Lower leg skin (tissue), 4 donors: ENCODE results near the gene NUFIP2. TPM values are rescaled to one million over a fixed set of nuclear protein-coding genes. Genes with fewer than 3 reads are reported as not detected.

Experiments used
- DNase-seq, 2 donors: peaks; one replicate each; pipeline ENCODE4 v3.0.0-alpha.2; 2019; ENCODE audit warnings: low spot score in 2 of 2
- H3K4me3 ChIP-seq: fragments of 200-600 bp; sonication (generic); 2 replicates; pipeline ENCODE4 v1.5.1; 2017; ENCODE audit warnings: mild to moderate bottlenecking, low read depth; ENCODE audit not compliant: poor library complexity, severe bottlenecking
- POLR2A ChIP-seq, 2 donors: fragments of 450-650 bp; IDR thresholded peaks; one replicate each; pipeline ENCODE4 v1.6.1; 2016 to 2017; ENCODE audit warnings: antibody characterized with exemption in 2 of 2, mild to moderate bottlenecking in 1 of 2, moderate library complexity in 1 of 2
- WGBS, 2 donors: methylation state at CpG; one replicate each; pipeline ENCODE4 v1.1.5; 2018; 5-methylcytosine and 5-hydroxymethylcytosine counted together
- intact Hi-C: fragments of 100-400 bp; cut with DNase I; formaldehyde crosslinking; loops from one replicate; pipeline ENCODE4 v1.15.0; 2023; ENCODE audit warnings: low total_unique reads
- total RNA-seq, 4 donors: library from RNA; depleted of rRNA; stranded (reverse); fragments of >200 nt; gene quantifications; one replicate each; pipeline ENCODE4 v1.1.0, GENCODE V29; 2016
- TF ChIP-seq, protein P1 (sequence below), 3 donors: fragments of 450-650 bp; IDR thresholded peaks; one replicate each; pipeline ENCODE4 v1.5.1; 2016; ENCODE audit warnings: antibody characterized with exemption in 3 of 3, mild to moderate bottlenecking in 3 of 3, moderate library complexity in 2 of 3

The NUFIP2 gene
- total RNA-seq, 4 donors from 2014 or later, result 22.7 to 28.4 (median 23.4) TPM

DNA sequence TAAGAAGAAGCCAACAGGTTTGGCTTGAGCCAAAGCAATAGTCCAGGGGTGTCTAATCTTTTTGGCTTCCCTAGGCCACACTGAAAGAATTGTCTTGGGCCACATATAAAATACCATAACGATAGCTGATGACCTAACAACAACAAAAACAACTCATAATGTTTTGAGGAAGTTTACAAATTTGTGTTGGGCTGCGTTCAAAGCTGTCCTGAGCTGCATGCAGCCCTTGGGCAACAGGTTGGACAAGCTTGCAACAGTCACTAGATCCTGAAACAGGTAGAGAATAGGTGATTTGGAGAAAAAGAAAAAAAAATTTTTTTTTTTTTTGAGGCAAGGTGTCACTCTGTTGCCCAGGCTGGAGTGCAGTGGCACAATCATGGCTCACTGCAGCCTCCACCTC, 42.8 kb downstream of the NUFIP2 start:
- no peak for DNase-seq
- WGBS, 2 donors, result 74 to 78% methylated on average over 2 of the region's 2 CpGs
- no peak overlapping the region for H3K4me3 ChIP-seq
- intact Hi-C loops, result no loop called here
- no peak for TF ChIP-seq POLR2A (IDR thresholded peaks at IDR 0.05)
- TF ChIP-seq, protein P1, sequence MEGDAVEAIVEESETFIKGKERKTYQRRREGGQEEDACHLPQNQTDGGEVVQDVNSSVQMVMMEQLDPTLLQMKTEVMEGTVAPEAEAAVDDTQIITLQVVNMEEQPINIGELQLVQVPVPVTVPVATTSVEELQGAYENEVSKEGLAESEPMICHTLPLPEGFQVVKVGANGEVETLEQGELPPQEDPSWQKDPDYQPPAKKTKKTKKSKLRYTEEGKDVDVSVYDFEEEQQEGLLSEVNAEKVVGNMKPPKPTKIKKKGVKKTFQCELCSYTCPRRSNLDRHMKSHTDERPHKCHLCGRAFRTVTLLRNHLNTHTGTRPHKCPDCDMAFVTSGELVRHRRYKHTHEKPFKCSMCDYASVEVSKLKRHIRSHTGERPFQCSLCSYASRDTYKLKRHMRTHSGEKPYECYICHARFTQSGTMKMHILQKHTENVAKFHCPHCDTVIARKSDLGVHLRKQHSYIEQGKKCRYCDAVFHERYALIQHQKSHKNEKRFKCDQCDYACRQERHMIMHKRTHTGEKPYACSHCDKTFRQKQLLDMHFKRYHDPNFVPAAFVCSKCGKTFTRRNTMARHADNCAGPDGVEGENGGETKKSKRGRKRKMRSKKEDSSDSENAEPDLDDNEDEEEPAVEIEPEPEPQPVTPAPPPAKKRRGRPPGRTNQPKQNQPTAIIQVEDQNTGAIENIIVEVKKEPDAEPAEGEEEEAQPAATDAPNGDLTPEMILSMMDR (IDR thresholded peaks at IDR 0.05), result no peak

DNA sequence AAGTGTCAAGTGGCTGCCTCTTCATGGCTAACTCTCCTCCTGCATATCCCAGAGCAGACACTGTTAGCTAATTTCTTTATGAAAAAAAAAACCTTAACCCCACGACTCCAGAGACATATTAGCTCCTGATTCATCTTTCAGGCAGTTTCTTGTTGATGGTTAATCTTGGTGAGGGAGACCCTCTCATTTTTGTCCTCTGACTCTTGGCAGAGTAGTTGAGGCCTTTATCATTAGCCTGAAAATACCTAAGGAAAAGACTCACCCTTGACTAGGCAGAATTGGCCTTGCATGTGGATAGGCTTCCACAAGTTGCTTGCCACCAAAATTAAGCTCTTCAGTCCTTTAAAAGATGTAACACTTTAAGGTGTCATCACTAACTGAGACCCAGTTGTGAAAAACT, 43.3 kb downstream of the NUFIP2 start:
- H3K4me3 ChIP-seq, result no peak overlapping the region
- intact Hi-C loops, result no loop called here
- DNase-seq, result no peak
- TF ChIP-seq, protein P1 (IDR thresholded peaks at IDR 0.05), result no peak
- TF ChIP-seq POLR2A (IDR thresholded peaks at IDR 0.05), result no peak
- 86 to 88% methylated on average over 1 of the region's 1 CpG for WGBS, 2 donors

DNA sequence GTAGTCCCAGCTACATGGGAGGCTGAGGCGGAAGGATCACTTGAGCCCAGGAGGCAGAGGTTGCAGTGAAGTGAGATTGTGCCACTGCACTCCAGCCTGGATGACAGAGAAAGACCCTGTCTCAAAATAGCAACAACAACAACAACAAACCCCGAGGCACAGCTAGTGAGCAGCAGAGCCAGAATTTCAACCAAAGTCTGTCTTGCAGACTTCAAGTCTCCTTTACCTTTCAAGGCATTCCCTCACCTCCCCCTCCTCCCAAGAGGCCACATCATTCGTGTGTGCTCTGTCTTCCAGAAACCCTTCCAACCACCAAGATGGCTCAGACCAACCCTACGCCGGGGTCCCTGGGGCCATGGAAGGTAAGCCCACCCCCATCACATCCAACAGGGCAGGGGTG, 45.1 kb downstream of the NUFIP2 start:
- H3K4me3 ChIP-seq, result no peak overlapping the region
- TF ChIP-seq, protein P1 (IDR thresholded peaks at IDR 0.05), result no peak
- TF ChIP-seq POLR2A (IDR thresholded peaks at IDR 0.05), result no peak
- DNase-seq, result no peak
- intact Hi-C loops, result no loop called here
- WGBS, 2 donors, result 79 to 87% methylated on average over 5 of the region's 5 CpGs

DNA sequence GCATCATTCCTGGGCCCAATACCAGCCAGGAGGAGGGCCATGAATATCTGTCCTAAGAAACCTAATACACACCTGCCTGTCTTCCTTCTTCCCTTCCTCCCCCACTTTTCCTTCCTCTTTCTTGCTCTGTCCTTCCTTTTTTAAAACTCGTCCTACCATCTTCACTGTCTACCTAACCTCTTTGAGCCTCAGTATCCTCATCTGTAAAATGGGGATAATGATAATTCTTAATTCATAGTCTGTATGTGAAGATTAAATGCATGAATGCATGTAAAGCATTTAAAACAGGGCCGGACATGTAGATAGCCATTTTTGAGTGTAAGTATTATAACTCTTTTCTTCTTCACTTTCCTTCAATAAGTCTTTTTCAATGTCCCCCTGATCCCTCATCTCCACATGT, 46.7 kb downstream of the NUFIP2 start:
- no peak for DNase-seq
- 76 to 89% methylated on average over 2 of the region's 2 CpGs for WGBS, 2 donors

DNA sequence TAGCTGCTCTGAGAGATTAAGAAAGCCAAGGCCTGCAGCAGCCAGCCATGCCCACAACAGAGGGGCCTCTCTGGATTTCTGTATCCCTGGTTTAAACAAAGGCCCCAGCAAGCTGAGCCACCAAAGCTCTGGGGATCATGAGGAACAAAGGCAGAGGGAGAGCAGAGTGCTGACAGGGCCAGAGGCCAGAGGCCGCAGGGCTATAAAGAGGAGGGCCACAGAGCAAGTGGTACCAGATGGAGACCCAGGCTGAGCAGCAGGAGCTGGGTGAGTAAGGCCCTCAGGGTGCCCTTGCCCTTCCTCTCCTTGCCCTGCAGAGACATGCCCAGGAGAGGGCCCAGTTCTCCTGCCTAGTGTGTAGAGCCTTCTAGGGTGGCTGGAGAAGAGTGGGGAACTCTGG, 47.3 kb downstream of the NUFIP2 start, which contains the start of gene CRYBA1:
Gene CRYBA1, plus strand, starts transcription at position 232 of the 400 bp plus-strand sequence. Its CDS starts 5 bp downstream, at position 237.
- DNase-seq, result no peak
- no peak for TF ChIP-seq POLR2A (IDR thresholded peaks at IDR 0.05)
- TF ChIP-seq, protein P1 (IDR thresholded peaks at IDR 0.05), result no peak
- H3K4me3 ChIP-seq, result no peak within 1 kb of the TSS
- intact Hi-C loops, result no loop called here
- 50 to 54% methylated on average over 1 of the region's 1 CpG for WGBS, 2 donors

More for the DNA sequence above, 46.7 kb downstream of the NUFIP2 start:
- no peak for TF ChIP-seq POLR2A (IDR thresholded peaks at IDR 0.05)
- TF ChIP-seq, protein P1 (IDR thresholded peaks at IDR 0.05), result no peak
- H3K4me3 ChIP-seq, result no peak overlapping the region
- intact Hi-C loops, result no loop called here

DNA sequence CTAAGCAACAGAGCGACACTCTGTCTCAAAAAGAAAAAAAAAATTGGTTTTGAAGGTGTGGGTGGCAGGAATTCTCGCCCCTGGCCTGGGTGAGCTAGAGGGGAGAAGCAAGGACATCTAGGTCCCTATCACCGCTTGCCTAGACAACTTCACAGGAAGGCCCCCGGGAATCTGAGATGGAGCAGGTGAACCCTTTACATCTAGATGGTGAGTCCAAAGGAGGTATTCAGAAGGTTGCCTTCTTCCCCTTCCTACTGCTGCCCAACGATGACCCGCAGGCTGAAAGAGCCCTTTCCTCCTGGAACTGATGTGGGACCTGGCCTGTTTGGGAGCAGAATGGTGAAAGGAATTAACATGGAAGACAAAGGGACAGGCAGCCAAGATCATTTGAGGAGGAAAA, 48.5 kb downstream of the NUFIP2 start:
- WGBS, 2 donors, result 88 to 92% methylated on average over 6 of the region's 6 CpGs
- DNase-seq, result no peak
- intact Hi-C loops, result no loop called here
- TF ChIP-seq, protein P1 (IDR thresholded peaks at IDR 0.05), result no peak
- TF ChIP-seq POLR2A (IDR thresholded peaks at IDR 0.05), result no peak
- no peak overlapping the region for H3K4me3 ChIP-seq
